T-helper 2 cell treated with Interferon-gamma antibody and Interleukin-4, amounts not matched to agents 5 μg/mL and 100 μg/mL, for 36 hours (primary cell): ENCODE measurements around the gene USP47.
"Not testable (repeated sequence)": the region's sequence is repeated elsewhere in the genome, so short reads cannot be mapped to it uniquely, and the experiment has no call there.

Source experiments
- DNase-seq: peaks from one replicate; pipeline ENCODE4 v3.0.0; 2021; ENCODE audit warnings: low spot score
- H3K27ac Mint-ChIP-seq: one replicate; pipeline ENCODE4 v1.8.0; 2021; ENCODE audit warnings: mild to moderate bottlenecking, mixed read lengths
- H3K27me3 Mint-ChIP-seq: one replicate; pipeline ENCODE4 v1.8.0; 2021; ENCODE audit warnings: low read depth, mixed read lengths
- H3K36me3 Mint-ChIP-seq: one replicate; pipeline ENCODE4 v1.8.0; 2021; ENCODE audit warnings: low read depth, mixed read lengths
- H3K4me1 Mint-ChIP-seq: one replicate; pipeline ENCODE4 v1.8.0; 2021; ENCODE audit warnings: low read depth, mixed read lengths
- H3K4me3 Mint-ChIP-seq: one replicate; pipeline ENCODE4 v1.8.0; 2022; ENCODE audit warnings: mild to moderate bottlenecking, moderate library complexity, mixed read lengths
- H3K9me3 Mint-ChIP-seq: one replicate; pipeline ENCODE4 v1.8.0; 2021; ENCODE audit warnings: mixed read lengths

USP47 gene

GRCh38 chr11:11814614-11815452 lies 26.9 kb upstream of the USP47 start:
- Mint-ChIP-seq H3K27ac (no peak overlapping the region), H3K36me3 (no peaks in the 10 kb centered on the region), H3K27me3 (peaks cover 13% of the 10 kb centered on the region), H3K9me3 (no peaks in the 10 kb centered on the region), H3K4me1 (peaks cover 2% of the 10 kb centered on the region), H3K4me3 (no peak overlapping the region)
- DNase-seq = no peak

- H3K4me3 Mint-ChIP-seq = no peak overlapping the region
- peaks cover 2% of the 10 kb centered on the region for H3K4me1 Mint-ChIP-seq
- peaks cover 18% of the 10 kb centered on the region for H3K27me3 Mint-ChIP-seq
- DNase-seq = no peak
- H3K9me3 Mint-ChIP-seq = no peaks in the 10 kb centered on the region
- H3K36me3 Mint-ChIP-seq = no peaks in the 10 kb centered on the region
- H3K27ac Mint-ChIP-seq = no peak overlapping the region
These were observed 25.1 kb upstream of the USP47 start for GRCh38 chr11:11816511-11817314.

GRCh38 chr11:11817957-11818356 lies 23.8 kb upstream of the USP47 start:
- Mint-ChIP-seq H3K27me3 (peaks cover 18% of the 10 kb centered on the region), H3K27ac (no peak overlapping the region), H3K4me1 (peaks cover 2% of the 10 kb centered on the region), H3K9me3 (no peaks in the 10 kb centered on the region), H3K4me3 (no peak overlapping the region), H3K36me3 (no peaks in the 10 kb centered on the region)
- DNase-seq = no peak

- no peak for DNase-seq
- H3K27me3 Mint-ChIP-seq = peaks cover 18% of the 10 kb centered on the region
- no peak overlapping the region for H3K4me3 Mint-ChIP-seq
- H3K27ac Mint-ChIP-seq = no peak overlapping the region
- H3K9me3 Mint-ChIP-seq = no peaks in the 10 kb centered on the region
- no peaks in the 10 kb centered on the region for H3K36me3 Mint-ChIP-seq
- peaks cover 2% of the 10 kb centered on the region for H3K4me1 Mint-ChIP-seq
These were observed 23.1 kb upstream of the USP47 start for GRCh38 chr11:11818529-11819121.

DNA sequence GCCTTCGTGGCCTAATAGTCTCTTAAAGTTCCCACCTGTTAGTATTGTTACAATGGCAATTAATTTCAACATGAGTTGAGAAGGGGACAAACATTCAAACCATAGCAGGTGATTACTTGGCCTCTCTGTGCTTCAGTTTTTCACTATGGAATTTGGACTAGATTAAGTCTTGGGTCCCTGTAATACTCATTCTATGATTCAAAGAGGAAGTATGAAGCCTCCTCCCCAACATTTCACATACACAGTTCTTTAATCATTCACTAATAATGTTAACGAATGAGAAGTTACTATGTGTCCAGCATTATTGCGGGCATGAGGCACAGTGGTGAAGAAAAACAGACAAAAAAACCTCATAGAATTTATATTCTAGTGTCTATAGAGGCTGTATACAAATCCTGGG lies 19.9 kb upstream of the USP47 start:
- H3K27me3 Mint-ChIP-seq = peaks cover 18% of the 10 kb centered on the region
- no peak for DNase-seq
- H3K9me3 Mint-ChIP-seq = no peaks in the 10 kb centered on the region
- no peak overlapping the region for H3K4me3 Mint-ChIP-seq
- H3K27ac Mint-ChIP-seq = no peak overlapping the region
- no peaks in the 10 kb centered on the region for H3K36me3 Mint-ChIP-seq
- no peaks in the 10 kb centered on the region for H3K4me1 Mint-ChIP-seq

- Mint-ChIP-seq H3K27me3 (peaks cover 14% of the 10 kb centered on the region), H3K36me3 (no peaks in the 10 kb centered on the region), H3K27ac (no peak overlapping the region), H3K4me3 (no peak overlapping the region), H3K9me3 (no peaks in the 10 kb centered on the region), H3K4me1 (no peaks in the 10 kb centered on the region)
- no peak for DNase-seq
These were observed 18.8 kb upstream of the USP47 start for GRCh38 chr11:11822946-11823345.

- H3K36me3 Mint-ChIP-seq = no peaks in the 10 kb centered on the region
- H3K9me3 Mint-ChIP-seq = no peaks in the 10 kb centered on the region
- no peak for DNase-seq
- H3K27ac Mint-ChIP-seq = no peak overlapping the region
- H3K27me3 Mint-ChIP-seq = peaks cover 12% of the 10 kb centered on the region
- no peaks in the 10 kb centered on the region for H3K4me1 Mint-ChIP-seq
- H3K4me3 Mint-ChIP-seq = no peak overlapping the region
These were observed 15.5 kb upstream of the USP47 start for GRCh38 chr11:11826260-11826659.

DNA sequence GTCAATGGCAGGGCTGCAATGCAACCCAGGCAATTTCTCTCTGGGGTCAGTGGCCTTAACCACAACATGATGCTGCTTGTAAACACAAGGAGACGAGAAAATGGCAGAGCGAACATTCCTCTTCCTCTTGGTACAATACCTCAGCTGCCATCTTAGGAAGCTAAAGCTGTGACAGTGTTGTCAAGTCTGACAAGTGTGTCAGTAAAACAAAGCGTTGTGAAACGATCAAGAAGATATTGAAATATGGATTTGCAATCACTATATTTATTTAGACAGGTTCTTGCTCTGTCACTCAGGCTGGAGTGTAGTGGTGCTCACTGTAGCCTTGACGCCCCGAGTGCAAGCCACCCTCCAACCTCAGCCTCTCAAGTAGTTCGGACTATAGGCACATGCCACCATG lies 14.5 kb upstream of the USP47 start:
- Mint-ChIP-seq H3K4me1 (no peaks in the 10 kb centered on the region), H3K9me3 (no peaks in the 10 kb centered on the region), H3K27me3 (peaks cover 14% of the 10 kb centered on the region), H3K27ac (no peak overlapping the region), H3K4me3 (no peak overlapping the region), H3K36me3 (no peaks in the 10 kb centered on the region)
- no peak for DNase-seq

DNA sequence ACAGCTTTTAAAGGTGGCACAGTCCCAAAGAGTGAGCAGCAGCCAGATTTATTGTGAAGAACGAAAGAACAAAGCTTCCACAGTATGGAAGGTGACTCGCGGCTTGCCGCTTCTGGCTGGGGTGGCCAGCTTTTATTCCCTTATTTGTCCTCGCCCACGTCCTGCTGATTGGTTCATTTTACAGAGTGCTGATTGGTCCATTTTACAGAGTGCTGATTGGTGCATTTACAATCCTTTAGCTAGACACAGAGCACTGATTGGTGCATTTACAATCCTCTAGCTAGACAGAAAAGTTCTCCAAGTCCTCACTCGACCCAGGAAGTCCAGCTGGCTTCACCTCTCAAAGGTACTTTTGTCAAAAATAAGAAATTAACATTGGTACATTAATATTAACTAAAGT lies 10.4 kb upstream of the USP47 start:
- H3K4me1 Mint-ChIP-seq, H3K27ac Mint-ChIP-seq, H3K36me3 Mint-ChIP-seq, H3K9me3 Mint-ChIP-seq, H3K4me3 Mint-ChIP-seq, DNase-seq: not testable (repeated sequence)
- peaks cover 30% of the 10 kb centered on the region for H3K27me3 Mint-ChIP-seq

DNA sequence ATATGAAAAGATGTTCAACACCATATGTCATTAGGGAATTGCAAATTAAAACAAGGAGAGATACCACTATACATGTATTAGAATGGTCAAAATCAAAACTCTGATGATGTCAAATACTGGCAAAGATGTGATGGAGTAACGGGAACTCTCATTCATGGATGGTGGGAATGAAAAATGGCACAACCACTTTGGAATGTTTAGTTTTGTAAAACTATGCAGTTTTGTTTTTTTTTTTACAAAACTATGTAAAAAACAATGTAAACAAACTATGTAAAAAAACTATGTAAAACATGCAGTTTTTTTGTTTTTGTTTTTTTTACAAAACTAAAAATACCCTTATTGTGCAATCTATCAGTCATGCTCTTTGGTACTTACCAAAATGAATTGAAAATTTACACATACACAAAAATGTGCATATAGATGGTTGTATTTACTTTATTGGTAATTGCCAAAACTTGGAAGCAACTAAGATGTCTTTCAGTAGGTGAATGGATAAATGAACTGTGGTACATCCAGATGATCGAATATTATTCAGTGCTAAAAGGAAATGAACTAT lies 5.0 kb upstream of the USP47 start:
- peaks cover 30% of the 10 kb centered on the region for H3K27me3 Mint-ChIP-seq
- no peaks in the 10 kb centered on the region for H3K36me3 Mint-ChIP-seq
- no peaks in the 10 kb centered on the region for H3K4me1 Mint-ChIP-seq
- H3K9me3 Mint-ChIP-seq = no peaks in the 10 kb centered on the region
- H3K27ac Mint-ChIP-seq = no peak overlapping the region
- no peak for DNase-seq
- H3K4me3 Mint-ChIP-seq = no peak overlapping the region

DNA sequence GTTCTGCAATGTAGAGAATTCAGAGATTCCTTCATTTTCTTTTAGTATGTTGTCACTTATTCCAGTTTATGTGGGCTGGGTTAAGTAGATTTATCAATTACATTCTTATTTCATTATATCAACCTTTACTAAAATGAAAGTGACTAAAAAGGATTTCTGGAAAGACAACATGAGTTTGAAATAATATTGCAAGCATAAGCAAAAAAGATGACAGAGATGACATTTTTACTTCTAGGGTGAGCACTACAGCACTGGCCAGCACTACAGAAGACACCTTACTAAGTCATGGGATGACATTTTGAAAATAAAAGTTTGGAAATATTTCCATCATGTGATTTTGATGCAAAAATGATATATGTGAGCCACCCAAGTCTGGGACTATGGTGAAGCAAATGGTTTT lies 2.1 kb upstream of the USP47 start:
- H3K27me3 Mint-ChIP-seq = peaks cover 19% of the 10 kb centered on the region
- DNase-seq = no peak
- no peak overlapping the region for H3K27ac Mint-ChIP-seq
- H3K9me3 Mint-ChIP-seq = no peaks in the 10 kb centered on the region
- peaks cover 2% of the 10 kb centered on the region for H3K4me1 Mint-ChIP-seq
- H3K36me3 Mint-ChIP-seq = no peaks in the 10 kb centered on the region
- no peak overlapping the region for H3K4me3 Mint-ChIP-seq

- no peak overlapping the region for H3K27ac Mint-ChIP-seq
These were observed 553 bp upstream of the USP47 start for GRCh38 chr11:11841116-11841722.

DNA sequence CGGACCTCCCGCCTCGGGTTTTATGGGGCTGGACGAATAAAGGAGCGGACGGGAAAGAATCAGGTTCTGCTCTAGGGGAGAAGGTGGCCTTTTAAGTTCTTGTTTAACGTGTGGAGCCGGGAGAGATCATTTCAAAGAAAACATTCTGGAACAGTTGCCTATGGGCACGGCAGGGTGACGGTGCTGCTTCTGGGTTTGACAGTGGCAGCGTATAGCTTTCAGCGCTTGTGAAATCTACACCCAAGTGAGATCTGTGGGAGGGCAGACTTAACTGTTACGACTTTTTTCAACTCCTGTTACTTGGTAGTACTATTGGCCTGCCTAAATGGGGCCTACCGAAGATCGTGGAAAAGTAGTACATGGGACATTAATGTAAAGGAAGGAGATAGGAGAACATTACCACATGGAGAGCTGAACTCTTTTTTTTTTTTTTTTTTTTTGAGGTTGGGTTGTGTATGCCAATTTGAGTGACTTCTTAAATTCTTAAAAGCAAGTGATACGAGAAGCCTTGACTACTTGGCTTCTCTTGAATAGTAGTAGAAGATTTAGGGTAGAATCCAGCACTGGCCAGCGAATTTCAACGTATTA lies 743 bp downstream of the USP47 start:
- Mint-ChIP-seq H3K4me3 (no peak overlapping the region), H3K9me3 (no peaks in the 10 kb centered on the region), H3K27me3 (peaks cover 7% of the 10 kb centered on the region), H3K4me1 (peaks cover 24% of the 10 kb centered on the region), H3K27ac (no peak overlapping the region), H3K36me3 (no peaks in the 10 kb centered on the region)
- DNase-seq = peak; percentile 67

More at GRCh38 chr11:11841116-11841722, 553 bp upstream of the USP47 start:
- H3K27me3 Mint-ChIP-seq = peaks cover 14% of the 10 kb centered on the region
- DNase-seq = no peak
- H3K4me3 Mint-ChIP-seq = peak overlapping the region; percentile 64
- H3K36me3 Mint-ChIP-seq = no peaks in the 10 kb centered on the region
- H3K9me3 Mint-ChIP-seq = no peaks in the 10 kb centered on the region
- H3K4me1 Mint-ChIP-seq = peaks cover 16% of the 10 kb centered on the region
